Spleen (tissue), 11 donors: ENCODE data around the gene TMEM178B. TPM values are rescaled to one million over a fixed set of nuclear protein-coding genes. Genes with fewer than 3 reads are reported as not detected.

ENCODE experiments used
- DNase-seq: peaks from one replicate; pipeline ENCODE4 v3.0.0-alpha.2; 2020
- H3K27ac ChIP-seq, 8 donors: fragments of 200-600 bp; sonication (generic) in 7 of 8; 1 replicate in 4 of 8; 2 replicates in 4 of 8; pipeline versions ENCODE4 v1.5.0 to v1.8.0; 2016 to 2021; ENCODE audit warnings: inconsistent platforms in 4 of 8, mild to moderate bottlenecking in 4 of 8, moderate library complexity in 1 of 8
- H3K27me3 ChIP-seq, 7 donors: fragments of 200-600 bp; sonication (generic) in 6 of 7; replicated peaks in 1 of 7; 1 replicate in 4 of 7; 2 replicates in 3 of 7; pipeline versions ENCODE4 v1.5.0 to v1.8.0; 2016 to 2021; ENCODE audit warnings: inconsistent platforms in 3 of 7, mild to moderate bottlenecking in 1 of 7
- H3K36me3 ChIP-seq, 6 donors: fragments of 200-600 bp; sonication (generic) in 5 of 6; 1 replicate in 4 of 6; 2 replicates in 2 of 6; pipeline versions ENCODE4 v1.5.0 to v1.8.0; 2016 to 2021; ENCODE audit warnings: inconsistent platforms in 2 of 6
- H3K4me1 ChIP-seq, 6 donors: fragments of 200-600 bp; sonication (generic) in 5 of 6; 1 replicate in 3 of 6; 2 replicates in 3 of 6; pipeline versions ENCODE4 v1.5.0 to v1.8.0; 2016 to 2021; ENCODE audit warnings: inconsistent platforms in 3 of 6
- H3K4me3 ChIP-seq, 8 donors: fragments of 200-600 bp; sonication (generic) in 7 of 8; 1 replicate in 4 of 8; 2 replicates in 4 of 8; pipeline versions ENCODE4 v1.5.0 to v1.8.0; 2016 to 2021; ENCODE audit warnings: inconsistent platforms in 4 of 8, mild to moderate bottlenecking in 4 of 8, moderate library complexity in 2 of 8
- H3K9me3 ChIP-seq, 8 donors: fragments of 200-600 bp; sonication (generic) in 7 of 8; 1 replicate in 4 of 8; 2 replicates in 4 of 8; pipeline versions ENCODE4 v1.5.0 to v1.8.0; 2016 to 2021; ENCODE audit warnings: inconsistent platforms in 4 of 8
- CTCF ChIP-seq, 11 experiments: fragments of 200-600 bp in 7 of 11; fragments of 450-650 bp in 4 of 11; sonication (generic) in 4 of 11; IDR thresholded peaks in 8 of 11; conservative IDR thresholded peaks in 3 of 11; 1 replicate in 7 of 11; 2 replicates in 4 of 11; pipeline versions ENCODE4 v1.4.0 to v1.8.0; 2016 to 2021; ENCODE audit warnings: antibody characterized with exemption in 11 of 11, inconsistent platforms in 4 of 11, mild to moderate bottlenecking in 1 of 11
- POLR2A ChIP-seq, 3 donors: fragments of 450-650 bp; IDR thresholded peaks; one replicate each; pipeline ENCODE4 v1.5.1; 2017; ENCODE audit warnings: antibody characterized with exemption in 3 of 3, mild to moderate bottlenecking in 1 of 3
- POLR2AphosphoS5 ChIP-seq, 3 donors: sonication (generic); formaldehyde crosslinking; IDR thresholded peaks; one replicate each; pipeline ENCODE4 v1.5.1; 2017; ENCODE audit warnings: antibody characterized with exemption in 3 of 3
- WGBS, 5 donors: extraction: QIAGEN DNeasy Blood & Tissue Kit in 3 of 5; methylation state at CpG; one replicate each; pipeline versions ENCODE4 v1.1.5 to v1.1.7; 2013 to 2018; 5-methylcytosine and 5-hydroxymethylcytosine counted together
- intact Hi-C: fragments of 100-400 bp; cut with DNase I; formaldehyde crosslinking; loops from one replicate; pipeline ENCODE4 v1.15.0; 2023; ENCODE audit warnings: low total_unique reads
- polyA plus RNA-seq, 3 donors: library from polyadenylated mRNA; stranded (reverse); fragments of 200-250 nt; gene quantifications; one replicate each; pipeline ENCODE4 v1.2.1, GENCODE V29; 2013
- total RNA-seq, 7 donors: library from RNA; depleted of rRNA in 3 of 7; stranded (reverse); fragments of >200 nt in 3 of 7; fragmentation: NEBNext Ultra II Directional in 4 of 7; extraction: Animal tissue kit (Norgen Biotek cat#: 25700) in 4 of 7; gene quantifications; one replicate each; pipeline versions ENCODE4 v1.1.0 to v1.2.1, GENCODE V29; 2016 to 2021
- donor health status: healthy with polysubstance abuse.
- donor health status: DM: no; HTN: no; CAD: no; lungs with moderate emphysema.
- donor health status: DM: no; HTN: no; CAD: no.
- donor health status: Bipolar disorder and iron deficiency.
- donor health status: healthy.
- donor health status: DM: no; HTN: no; CAD: no.
- donor health status: DM: yes; HTN: yes; CAD: no.

TMEM178B gene
- total and polyA plus RNA-seq, 10 donors: 0.35 to 5.5 (median 1.3) TPM

- intact Hi-C loops: no loop called here
- peaks cover 0 to 5% (median 0%) of the 10 kb centered on the region in 7 donors for H3K27me3 ChIP-seq
- H3K9me3 ChIP-seq: no peaks in the 10 kb centered on the region
- WGBS, 5 donors: 68 to 82% (median 72%) methylated on average over 6 of the region's 6 CpGs
- no peak overlapping the region for H3K4me3 ChIP-seq
- no peaks in the 10 kb centered on the region for H3K4me1 ChIP-seq
- no peak for DNase-seq
- TF ChIP-seq POLR2AphosphoS5 (IDR thresholded peaks at IDR 0.05) (no peak), POLR2A (IDR thresholded peaks at IDR 0.05) (no peak), CTCF (IDR thresholded peaks at IDR 0.05 in 8 of 11, conservative IDR thresholded peaks at IDR 0.05 in 3 of 11) (no peak)
- no peak overlapping the region for H3K27ac ChIP-seq
- H3K36me3 ChIP-seq: no peaks in the 10 kb centered on the region
Measured at GRCh38 chr7:141389140-141389796, 315.4 kb downstream of the TMEM178B start.

DNA sequence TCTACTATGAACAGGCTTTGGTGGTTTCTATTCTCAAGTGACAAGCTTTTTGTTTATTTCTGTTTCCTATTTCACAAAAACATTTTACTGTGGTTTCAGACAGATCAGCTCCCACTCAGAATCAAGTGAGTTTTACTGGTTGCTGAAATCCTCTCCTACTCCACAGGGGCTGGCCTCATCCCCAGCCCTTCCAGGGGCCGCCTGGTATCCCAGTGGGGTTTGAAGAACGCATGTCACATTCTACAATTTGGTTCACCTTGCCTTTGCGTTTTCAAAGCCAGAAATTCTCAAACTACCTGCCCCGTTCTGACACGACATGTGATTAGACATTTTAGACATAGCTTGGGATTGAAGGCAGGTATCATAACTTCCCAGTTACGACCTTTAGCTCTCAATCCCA is 316.5 kb downstream of the TMEM178B start:
- intact Hi-C loops: no loop called here
- no peak overlapping the region for H3K27ac ChIP-seq
- 84 to 91% (median 90%) methylated on average over 6 of the region's 6 CpGs for WGBS, 5 donors
- no peaks in the 10 kb centered on the region for H3K36me3 ChIP-seq
- H3K4me3 ChIP-seq: no peak overlapping the region
- H3K9me3 ChIP-seq: no peaks in the 10 kb centered on the region
- no peak for DNase-seq
- H3K4me1 ChIP-seq: no peaks in the 10 kb centered on the region
- TF ChIP-seq POLR2A (IDR thresholded peaks at IDR 0.05) (no peak), CTCF (IDR thresholded peaks at IDR 0.05 in 8 of 11, conservative IDR thresholded peaks at IDR 0.05 in 3 of 11) (no peak), POLR2AphosphoS5 (IDR thresholded peaks at IDR 0.05) (no peak)
- peaks cover 0 to 5% (median 0%) of the 10 kb centered on the region in 7 donors for H3K27me3 ChIP-seq

- DNase-seq: no peak
- 53 to 67% (median 62%) methylated on average over 4 of the region's 4 CpGs for WGBS, 5 donors
- no peaks in the 10 kb centered on the region for H3K4me1 ChIP-seq
- no peaks in the 10 kb centered on the region for H3K9me3 ChIP-seq
- no peaks in the 10 kb centered on the region for H3K36me3 ChIP-seq
- TF ChIP-seq CTCF (IDR thresholded peaks at IDR 0.05 in 8 of 11, conservative IDR thresholded peaks at IDR 0.05 in 3 of 11) (no peak), POLR2AphosphoS5 (IDR thresholded peaks at IDR 0.05) (no peak), POLR2A (IDR thresholded peaks at IDR 0.05) (no peak)
- intact Hi-C loops: no loop called here
- H3K27me3 ChIP-seq: peaks cover 0 to 8% (median 0%) of the 10 kb centered on the region in 7 donors
- H3K27ac ChIP-seq: no peak overlapping the region
- H3K4me3 ChIP-seq: no peak overlapping the region
Measured at GRCh38 chr7:141393056-141393455, 319.2 kb downstream of the TMEM178B start.

DNA sequence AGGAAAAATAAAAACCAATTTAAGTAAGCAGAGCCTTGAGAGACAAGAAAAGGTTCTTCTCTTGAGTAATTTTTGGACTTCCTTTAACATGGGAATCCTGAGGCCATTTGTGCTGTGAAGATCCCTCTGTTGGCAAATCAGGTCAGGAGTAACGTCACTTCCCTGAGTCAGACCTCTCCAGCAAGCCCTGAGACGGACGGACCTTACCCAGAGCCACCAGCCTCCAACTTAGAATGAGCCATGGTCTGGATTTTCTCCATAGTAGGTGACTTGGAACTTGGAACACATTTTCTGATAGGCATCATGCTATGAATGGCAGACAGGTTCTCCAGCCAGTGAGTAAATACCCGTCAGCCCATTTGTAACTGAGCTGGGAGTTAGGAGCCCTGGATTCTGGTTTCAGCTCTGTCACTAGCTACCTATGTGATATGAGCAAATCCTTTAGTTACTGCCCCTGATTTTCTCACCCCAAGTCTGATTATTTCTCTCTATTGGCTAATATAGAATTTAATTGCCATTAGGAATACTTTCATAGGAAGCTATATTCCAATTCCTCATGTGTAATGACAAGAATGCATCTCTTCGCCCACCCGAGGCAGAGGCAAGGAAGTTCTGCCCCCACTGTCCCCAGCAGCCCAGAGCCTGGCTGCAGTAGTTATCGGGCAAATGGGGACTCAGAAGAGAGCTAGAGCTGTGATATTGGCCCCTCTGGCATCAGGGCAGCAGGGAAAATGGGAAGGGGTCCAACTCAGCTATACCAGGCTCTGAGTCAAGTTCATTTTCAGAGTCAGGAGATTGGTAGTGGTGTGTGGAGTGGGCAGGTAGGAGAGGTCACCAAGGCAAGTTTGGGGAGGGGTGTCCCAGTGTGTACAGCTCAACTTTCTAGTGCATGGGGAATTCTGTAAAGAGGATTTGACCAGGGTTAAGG is 323.6 kb downstream of the TMEM178B start:
- whole genome bisulfite sequencing, 5 donors: 80 to 85% (median 83%) methylated on average over 7 of the region's 7 CpGs

More for the DNA sequence above, 323.6 kb downstream of the TMEM178B start:
- TF ChIP-seq POLR2AphosphoS5 (IDR thresholded peaks at IDR 0.05) (no peak), POLR2A (IDR thresholded peaks at IDR 0.05) (no peak), CTCF (IDR thresholded peaks at IDR 0.05 in 8 of 11, conservative IDR thresholded peaks at IDR 0.05 in 3 of 11) (no peak)
- Histone ChIP-seq H3K4me3 (no peak overlapping the region), H3K36me3 (no peaks in the 10 kb centered on the region), H3K27me3 (peaks cover 0 to 12% (median 0%) of the 10 kb centered on the region in 7 donors), H3K27ac (no peak overlapping the region), H3K9me3 (no peaks in the 10 kb centered on the region), H3K4me1 (no peaks in the 10 kb centered on the region)
- no peak for DNase-seq
- intact Hi-C loops: no loop called here
